MV-4-11 (cell line): Measurements from ENCODE around the gene CCIN.
A peak's percentile ranks its signal among the peaks of the same experiment; 100 is the strongest.

Experiments
- DNase-seq: peaks from one replicate; lab custom pipeline; 2025; lab: John Stamatoyannopoulos, UW

Gene CCIN

GRCh38 chr9:36140086-36141084 is 28.8 kb upstream of the CCIN start:
- DNase-seq: peak; percentile 78

- no peak for DNase-seq
Observed at GRCh38 chr9:36141288-36141687, 27.9 kb upstream of the CCIN start.

GRCh38 chr9:36141761-36142160 is 27.4 kb upstream of the CCIN start:
- DNase-seq: no peak

GRCh38 chr9:36142510-36143244 is 26.5 kb upstream of the CCIN start:
- peak; percentile 74 for DNase-seq

GRCh38 chr9:36143245-36143641 is 25.9 kb upstream of the CCIN start:
- DNase-seq: no peak

- DNase-seq: peak; percentile 26
Observed at GRCh38 chr9:36144309-36145232, 24.6 kb upstream of the CCIN start.

GRCh38 chr9:36145970-36146369 is 23.2 kb upstream of the CCIN start:
- no peak for DNase-seq

GRCh38 chr9:36146651-36147050 is 22.5 kb upstream of the CCIN start:
- no peak for DNase-seq

- DNase-seq: no peak
Observed at GRCh38 chr9:36147441-36148175, 21.6 kb upstream of the CCIN start.

GRCh38 chr9:36148311-36149051 is 20.7 kb upstream of the CCIN start:
- DNase-seq: peak; percentile 96

GRCh38 chr9:36149197-36149596 is 20.0 kb upstream of the CCIN start:
- no peak for DNase-seq

GRCh38 chr9:36150574-36151315 is 18.4 kb upstream of the CCIN start:
- DNase-seq: peak; percentile 78

GRCh38 chr9:36151316-36152210 is 17.6 kb upstream of the CCIN start:
- peak; percentile 92 for DNase-seq

GRCh38 chr9:36152741-36153438 is 16.3 kb upstream of the CCIN start:
- DNase-seq: no peak

GRCh38 chr9:36153746-36154145 is 15.4 kb upstream of the CCIN start:
- DNase-seq: no peak

- DNase-seq: peak; percentile 85
Observed at GRCh38 chr9:36154331-36154952, 14.7 kb upstream of the CCIN start.

- DNase-seq: no peak
Observed at GRCh38 chr9:36156116-36156515, 13.1 kb upstream of the CCIN start.

GRCh38 chr9:36158122-36158521 is 11.1 kb upstream of the CCIN start:
- peak; percentile 68 for DNase-seq
